ENCODE data around the gene PSMC3. TPM values are rescaled to one million over a fixed set of nuclear protein-coding genes. Genes with fewer than 3 reads are reported as not detected.

The PSMC3 gene
- total and polyA plus RNA-seq, 5 donors = 122 to 170 (median 158) TPM

GRCh38 chr11:47383071-47383470, 43.2 kb downstream of the PSMC3 start:
- no peaks in the 10 kb centered on the region for H3K9me3 ChIP-seq (ENCODE audit: control insufficient read depth, low read length)
- 55% methylated on average over 4 of the region's 4 CpGs for WGBS
- no peaks in the 10 kb centered on the region for H3K4me1 ChIP-seq (ENCODE audit: control insufficient read depth, insufficient read depth, low read length)
- no peak overlapping the region for H3K4me3 ChIP-seq (ENCODE audit: low read length)
- ATAC-seq (peak; percentile 25 to 41), DNase-seq (no peak)
- intact Hi-C loops (cut with DNase I) = no loop called here
- no peaks in the 10 kb centered on the region for H3K27me3 ChIP-seq (ENCODE audit: control insufficient read depth, insufficient read depth)
- H3K27ac ChIP-seq (ENCODE audit: low read length) = no peak overlapping the region

- Histone ChIP-seq H3K27me3 (ENCODE audit: control insufficient read depth, insufficient read depth) (no peaks in the 10 kb centered on the region), H3K9me3 (ENCODE audit: control insufficient read depth, low read length) (no peaks in the 10 kb centered on the region), H3K4me3 (ENCODE audit: low read length) (no peak overlapping the region), H3K4me1 (ENCODE audit: control insufficient read depth, insufficient read depth, low read length) (no peaks in the 10 kb centered on the region), H3K27ac (ENCODE audit: low read length) (no peak overlapping the region)
- 94% methylated on average over 2 of the region's 2 CpGs for WGBS
- DNase-seq = no peak
- intact Hi-C loops (cut with DNase I) = no loop called here
- no peak for ATAC-seq
Measured at GRCh38 chr11:47380078-47380477, 46.2 kb downstream of the PSMC3 start.

GRCh38 chr11:47379317-47379716, 46.9 kb downstream of the PSMC3 start:
- intact Hi-C loops (cut with DNase I) = loop anchor here in 3 of 4 donors (10.0 kb wide), 3 partner anchors 65 to 475 kb away; partner anchors contain the start of gene RAPSN (in 1 of the 3)
- ATAC-seq = no peak
- DNase-seq = no peak
- WGBS = 89% methylated on average over 2 of the region's 2 CpGs
- Histone ChIP-seq H3K4me3 (ENCODE audit: low read length) (no peak overlapping the region), H3K4me1 (ENCODE audit: control insufficient read depth, insufficient read depth, low read length) (no peaks in the 10 kb centered on the region), H3K9me3 (ENCODE audit: control insufficient read depth, low read length) (no peaks in the 10 kb centered on the region), H3K27ac (ENCODE audit: low read length) (no peak overlapping the region), H3K27me3 (ENCODE audit: control insufficient read depth, insufficient read depth) (no peaks in the 10 kb centered on the region)

- H3K9me3 ChIP-seq (ENCODE audit: control insufficient read depth, low read length) = no peaks in the 10 kb centered on the region
- no peak overlapping the region for H3K27ac ChIP-seq (ENCODE audit: low read length)
- intact Hi-C loops (cut with DNase I) = loop anchor here in 3 of 4 donors (10.0 kb wide), 3 partner anchors 66 to 476 kb away; partner anchors contain the start of gene RAPSN (in 1 of the 3)
- no peaks in the 10 kb centered on the region for H3K27me3 ChIP-seq (ENCODE audit: control insufficient read depth, insufficient read depth)
- H3K4me1 ChIP-seq (ENCODE audit: control insufficient read depth, insufficient read depth, low read length) = no peaks in the 10 kb centered on the region
- no peak overlapping the region for H3K4me3 ChIP-seq (ENCODE audit: low read length)
- no peak for DNase-seq
- no peak for ATAC-seq
Measured at GRCh38 chr11:47378836-47379170, 47.4 kb downstream of the PSMC3 start.

GRCh38 chr11:47378010-47378835, 48.0 kb downstream of the PSMC3 start, which contains the start of gene SPI1:
Gene SPI1 (minus strand): TSS chr11:47378547. CDS start chr11:47378353, 194 bp downstream.
- peak; percentile 43 to 48 for ATAC-seq
- Histone ChIP-seq H3K9me3 (ENCODE audit: control insufficient read depth, low read length) (no peaks in the 10 kb centered on the region), H3K4me1 (ENCODE audit: control insufficient read depth, insufficient read depth, low read length) (no peaks in the 10 kb centered on the region), H3K27me3 (ENCODE audit: control insufficient read depth, insufficient read depth) (no peaks in the 10 kb centered on the region), H3K27ac (ENCODE audit: low read length) (peak within 1 kb of the TSS; percentile 0), H3K4me3 (ENCODE audit: low read length) (no peak within 1 kb of the TSS)
- peak; percentile 51 to 84 (median 82) for DNase-seq
- intact Hi-C loops (cut with DNase I) = loop anchor here in 3 of 4 donors (10.0 kb wide), 3 partner anchors 67 to 477 kb away; partner anchors contain the start of gene RAPSN (in 1 of the 3)
- WGBS = 63% methylated on average over 31 of the region's 31 CpGs

- WGBS = 78% methylated on average over 5 of the region's 5 CpGs
- Histone ChIP-seq H3K27me3 (ENCODE audit: control insufficient read depth, insufficient read depth) (no peaks in the 10 kb centered on the region), H3K4me3 (ENCODE audit: low read length) (no peak overlapping the region), H3K27ac (ENCODE audit: low read length) (peak overlapping the region; percentile 0), H3K9me3 (ENCODE audit: control insufficient read depth, low read length) (no peaks in the 10 kb centered on the region), H3K4me1 (ENCODE audit: control insufficient read depth, insufficient read depth, low read length) (no peaks in the 10 kb centered on the region)
- peak in 1 of 2 donors; percentile 42 for ATAC-seq
- DNase-seq = peak in 2 of 3 donors; percentile 61 to 71
- intact Hi-C loops (cut with DNase I) = loop anchor here in 3 of 4 donors (10.0 kb wide), 3 partner anchors 67 to 477 kb away; partner anchors contain the start of gene RAPSN (in 1 of the 3)
Measured at GRCh38 chr11:47377571-47378009, 48.6 kb downstream of the PSMC3 start.

GRCh38 chr11:47376525-47377371, 49.5 kb downstream of the PSMC3 start:
- ATAC-seq (peak; percentile 27 to 42), DNase-seq (peak; percentile 36 to 82 (median 80))
- Histone ChIP-seq H3K27ac (ENCODE audit: low read length) (peak overlapping the region; percentile 53), H3K9me3 (ENCODE audit: control insufficient read depth, low read length) (no peaks in the 10 kb centered on the region), H3K4me3 (ENCODE audit: low read length) (no peak overlapping the region), H3K27me3 (ENCODE audit: control insufficient read depth, insufficient read depth) (no peaks in the 10 kb centered on the region), H3K4me1 (ENCODE audit: control insufficient read depth, insufficient read depth, low read length) (no peaks in the 10 kb centered on the region)
- intact Hi-C loops (cut with DNase I) = loop anchor here in 3 of 4 donors (10.0 kb wide), 3 partner anchors 68 to 478 kb away; partner anchors contain the start of gene RAPSN (in 1 of the 3)
- 71% methylated on average over 14 of the region's 14 CpGs for WGBS

GRCh38 chr11:47376107-47376524, 50.1 kb downstream of the PSMC3 start:
- no peaks in the 10 kb centered on the region for H3K4me1 ChIP-seq (ENCODE audit: control insufficient read depth, insufficient read depth, low read length)
- H3K9me3 ChIP-seq (ENCODE audit: control insufficient read depth, low read length) = no peaks in the 10 kb centered on the region
- H3K27me3 ChIP-seq (ENCODE audit: control insufficient read depth, insufficient read depth) = no peaks in the 10 kb centered on the region
- intact Hi-C loops (cut with DNase I) = loop anchor here in 3 of 4 donors (10.0 kb wide), 3 partner anchors 69 to 479 kb away; partner anchors contain the start of gene RAPSN (in 1 of the 3)
- WGBS = 74% methylated on average over 8 of the region's 8 CpGs
- ATAC-seq = no peak
- DNase-seq = peak in 1 of 3 donors; percentile 25
- no peak overlapping the region for H3K4me3 ChIP-seq (ENCODE audit: low read length)
- no peak overlapping the region for H3K27ac ChIP-seq (ENCODE audit: low read length)

- WGBS = 89% methylated on average over 13 of the region's 13 CpGs
Measured at GRCh38 chr11:47375546-47376085, 50.6 kb downstream of the PSMC3 start.

GRCh38 chr11:47375020-47375419, 51.2 kb downstream of the PSMC3 start:
- intact Hi-C loops (cut with DNase I) = loop anchor here in 3 of 4 donors (10.0 kb wide), 3 partner anchors 70 to 480 kb away; partner anchors contain the start of gene RAPSN (in 1 of the 3)

More at GRCh38 chr11:47375546-47376085, 50.6 kb downstream of the PSMC3 start:
- H3K27me3 ChIP-seq (ENCODE audit: control insufficient read depth, insufficient read depth) = no peaks in the 10 kb centered on the region
- no peaks in the 10 kb centered on the region for H3K4me1 ChIP-seq (ENCODE audit: control insufficient read depth, insufficient read depth, low read length)
- H3K9me3 ChIP-seq (ENCODE audit: control insufficient read depth, low read length) = no peaks in the 10 kb centered on the region
- no peak for ATAC-seq
- no peak overlapping the region for H3K4me3 ChIP-seq (ENCODE audit: low read length)
- peak in 1 of 3 donors; percentile 35 for DNase-seq
- intact Hi-C loops (cut with DNase I) = loop anchor here in 3 of 4 donors (10.0 kb wide), 3 partner anchors 69 to 479 kb away; partner anchors contain the start of gene RAPSN (in 1 of the 3)
- H3K27ac ChIP-seq (ENCODE audit: low read length) = no peak overlapping the region

More at GRCh38 chr11:47375020-47375419, 51.2 kb downstream of the PSMC3 start:
- no peak overlapping the region for H3K27ac ChIP-seq (ENCODE audit: low read length)
- no peaks in the 10 kb centered on the region for H3K9me3 ChIP-seq (ENCODE audit: control insufficient read depth, low read length)
- H3K4me1 ChIP-seq (ENCODE audit: control insufficient read depth, insufficient read depth, low read length) = no peaks in the 10 kb centered on the region
- 73% methylated on average over 8 of the region's 8 CpGs for WGBS
- DNase-seq (peak in 1 of 3 donors; percentile 43), ATAC-seq (no peak)
- no peaks in the 10 kb centered on the region for H3K27me3 ChIP-seq (ENCODE audit: control insufficient read depth, insufficient read depth)
- no peak overlapping the region for H3K4me3 ChIP-seq (ENCODE audit: low read length)

All from right cardiac atrium (tissue), 5 donors.